Sigmoid colon (tissue), 7 donors: ENCODE data around the gene MOG. TPM values are rescaled to one million over a fixed set of nuclear protein-coding genes. Genes with fewer than 3 reads are reported as not detected.
"Not testable (repeated sequence)": the region's sequence is repeated elsewhere in the genome, so short reads cannot be mapped to it uniquely, and the experiment has no call there.

Experiments used
- DNase-seq: peaks from one replicate; pipeline ENCODE4 v3.0.0-alpha.2; 2019
- H3K27ac ChIP-seq, 4 donors: fragments of 200-600 bp; sonication (generic); one replicate each; pipeline ENCODE4 v1.5.1; 2016 to 2019; ENCODE audit warnings: mild to moderate bottlenecking in 1 of 4
- H3K27me3 ChIP-seq, 3 donors: fragments of 200-600 bp; sonication (generic); one replicate each; pipeline ENCODE4 v1.5.1; 2019; ENCODE audit warnings: mild to moderate bottlenecking in 1 of 3
- H3K36me3 ChIP-seq, 4 donors: fragments of 200-600 bp; sonication (generic); one replicate each; pipeline ENCODE4 v1.5.1; 2016 to 2019
- H3K4me1 ChIP-seq, 4 donors: fragments of 200-600 bp; sonication (generic); one replicate each; pipeline ENCODE4 v1.5.1; 2017 to 2019
- H3K4me3 ChIP-seq, 4 donors: fragments of 200-600 bp; sonication (generic); one replicate each; pipeline ENCODE4 v1.5.1; 2017 to 2019; ENCODE audit warnings: mild to moderate bottlenecking in 2 of 4, moderate library complexity in 1 of 4
- H3K9me3 ChIP-seq, 4 donors: fragments of 200-600 bp in 3 of 4; sonication (generic) in 3 of 4; one replicate each; pipeline versions ENCODE4 v1.5.1 to v1.6.1; 2013 to 2019
- CTCF ChIP-seq, 4 experiments: fragments of 450-650 bp in 3 of 4; fragments of 200-600 bp in 1 of 4; IDR thresholded peaks; one replicate each; pipeline ENCODE4 v1.5.1; 2016 to 2019; ENCODE audit warnings: antibody characterized with exemption in 4 of 4, mild to moderate bottlenecking in 3 of 4, moderate library complexity in 2 of 4
- EP300 ChIP-seq, 4 donors: sonication (generic); formaldehyde crosslinking; IDR thresholded peaks; one replicate each; pipeline ENCODE4 v1.6.1; 2017; ENCODE audit warnings: antibody characterized with exemption in 4 of 4
- POLR2A ChIP-seq, 2 donors: fragments of 450-650 bp; IDR thresholded peaks; one replicate each; pipeline ENCODE4 v1.6.1; 2016; ENCODE audit warnings: antibody characterized with exemption in 2 of 2, mild to moderate bottlenecking in 2 of 2, moderate library complexity in 2 of 2
- POLR2AphosphoS5 ChIP-seq, 4 donors: sonication (generic); formaldehyde crosslinking; IDR thresholded peaks; one replicate each; pipeline ENCODE4 v1.6.1; 2017; ENCODE audit warnings: antibody characterized with exemption in 4 of 4
- WGBS, 2 donors: extraction: QIAGEN DNeasy Blood & Tissue Kit; methylation state at CpG; one replicate each; pipeline ENCODE4 v1.1.7; 2013; 5-methylcytosine and 5-hydroxymethylcytosine counted together
- intact Hi-C: fragments of 100-400 bp; cut with DNase I; formaldehyde crosslinking; loops from one replicate; pipeline ENCODE4 v1.15.1; 2023
- polyA plus RNA-seq, 3 donors: library from polyadenylated mRNA; stranded (reverse); fragments of 200-250 nt; gene quantifications; one replicate each; pipeline ENCODE4 v1.2.3, GENCODE V29; 2013
- total RNA-seq, 4 donors: library from RNA; depleted of rRNA; stranded (reverse); fragments of >200 nt; gene quantifications; one replicate each; pipeline ENCODE4 v1.1.0, GENCODE V29; 2016
- donor health status: healthy with polysubstance abuse.
- donor health status: Bipolar disorder and iron deficiency.
- donor health status: healthy.

MOG gene
- total and polyA plus RNA-seq, 7 donors: 0.22 TPM; not detected in 6

GRCh38 chr6:29653452-29654038 lies 3.3 kb upstream of the MOG start:
- TF ChIP-seq POLR2AphosphoS5 (IDR thresholded peaks at IDR 0.05): no peak
- peak in 3 of 4 experiments; percentile 28 to 79 (median 47) for TF ChIP-seq CTCF (IDR thresholded peaks at IDR 0.05)
- 11 to 12% methylated on average over 8 of the region's 8 CpGs for WGBS, 2 donors
- H3K27ac ChIP-seq: no peak overlapping the region
- no peak for DNase-seq
- H3K27me3 ChIP-seq: no peaks in the 10 kb centered on the region
- intact Hi-C loops: loop anchor here (5.0 kb wide), 1 partner anchor 99 kb away; no protein-coding TSS in a partner anchor
- H3K36me3 ChIP-seq: no peaks in the 10 kb centered on the region
- no peaks in the 10 kb centered on the region for H3K9me3 ChIP-seq
- H3K4me3 ChIP-seq: no peak overlapping the region
- peaks cover 0 to 13% (median 8%) of the 10 kb centered on the region in 4 donors for H3K4me1 ChIP-seq

- WGBS, 2 donors: 81% methylated on average over 6 of the region's 6 CpGs
- intact Hi-C loops: no loop called here
- peak overlapping the region in 1 of 4 donors; percentile 53 for H3K27ac ChIP-seq
Observed at GRCh38 chr6:29655658-29656057, 1.2 kb upstream of the MOG start.

GRCh38 chr6:29656157-29656556 lies 735 bp upstream of the MOG start:
- WGBS, 2 donors: 60 to 69% methylated on average over 2 of the region's 2 CpGs
- H3K9me3 ChIP-seq: no peaks in the 10 kb centered on the region

More at GRCh38 chr6:29655658-29656057, 1.2 kb upstream of the MOG start:
- H3K36me3 ChIP-seq: no peaks in the 10 kb centered on the region
- no peaks in the 10 kb centered on the region for H3K9me3 ChIP-seq
- no peak for DNase-seq
- peaks cover 0 to 7% (median 2%) of the 10 kb centered on the region in 4 donors for H3K4me1 ChIP-seq
- TF ChIP-seq EP300 (IDR thresholded peaks at IDR 0.05) (no peak), POLR2AphosphoS5 (IDR thresholded peaks at IDR 0.05) (no peak), CTCF (IDR thresholded peaks at IDR 0.05) (no peak), POLR2A (IDR thresholded peaks at IDR 0.05) (no peak)
- no peak overlapping the region for H3K4me3 ChIP-seq
- H3K27me3 ChIP-seq: peaks cover 0 to 1% (median 0%) of the 10 kb centered on the region in 3 donors

GRCh38 chr6:29661071-29661470 lies 4.2 kb downstream of the MOG start:
- H3K4me1 ChIP-seq: peaks cover 0 to 2% (median under 1%) of the 10 kb centered on the region in 4 donors
- no peaks in the 10 kb centered on the region for H3K36me3 ChIP-seq
- H3K27me3 ChIP-seq: peaks cover 6 to 47% (median 9%) of the 10 kb centered on the region in 3 donors
- intact Hi-C loops: no loop called here
- H3K27ac ChIP-seq: no peak overlapping the region
- H3K4me3 ChIP-seq: no peak overlapping the region
- 74 to 77% methylated on average over 3 of the region's 3 CpGs for WGBS, 2 donors
- TF ChIP-seq POLR2AphosphoS5 (IDR thresholded peaks at IDR 0.05) (no peak), EP300 (IDR thresholded peaks at IDR 0.05) (no peak), POLR2A (IDR thresholded peaks at IDR 0.05) (no peak)
- H3K9me3 ChIP-seq: no peaks in the 10 kb centered on the region
- no peak for DNase-seq

More at GRCh38 chr6:29656157-29656556, 735 bp upstream of the MOG start:
- peaks cover 0 to 7% (median 2%) of the 10 kb centered on the region in 4 donors for H3K4me1 ChIP-seq
- H3K36me3 ChIP-seq: no peaks in the 10 kb centered on the region
- peaks cover 0 to 6% (median 0%) of the 10 kb centered on the region in 3 donors for H3K27me3 ChIP-seq
- intact Hi-C loops: no loop called here
- no peak for TF ChIP-seq POLR2AphosphoS5 (IDR thresholded peaks at IDR 0.05)
- no peak for DNase-seq
- peak overlapping the region in 1 of 4 donors; percentile 53 for H3K27ac ChIP-seq
- no peak overlapping the region for H3K4me3 ChIP-seq

GRCh38 chr6:29661502-29662141 lies 4.7 kb downstream of the MOG start:
- H3K27ac ChIP-seq, H3K4me3 ChIP-seq, H3K4me1 ChIP-seq, H3K9me3 ChIP-seq, DNase-seq, intact Hi-C loops, H3K36me3 ChIP-seq: not testable (repeated sequence)
- WGBS, 2 donors: 49 to 63% methylated on average over 14 of the region's 14 CpGs
- H3K27me3 ChIP-seq: peaks cover 6 to 47% (median 9%) of the 10 kb centered on the region in 3 donors

GRCh38 chr6:29663300-29664042 lies 6.6 kb downstream of the MOG start:
- no peaks in the 10 kb centered on the region for H3K36me3 ChIP-seq
- no peak overlapping the region for H3K27ac ChIP-seq
- intact Hi-C loops: no loop called here
- no peak overlapping the region for H3K4me3 ChIP-seq
- H3K27me3 ChIP-seq: peaks cover 6 to 47% (median 9%) of the 10 kb centered on the region in 3 donors
- no peaks in the 10 kb centered on the region for H3K4me1 ChIP-seq
- no peak for TF ChIP-seq POLR2AphosphoS5 (IDR thresholded peaks at IDR 0.05)
- no peak for TF ChIP-seq POLR2A (IDR thresholded peaks at IDR 0.05)
- no peak for TF ChIP-seq CTCF (IDR thresholded peaks at IDR 0.05)
- TF ChIP-seq EP300 (IDR thresholded peaks at IDR 0.05): no peak
- no peak for DNase-seq
- H3K9me3 ChIP-seq: no peaks in the 10 kb centered on the region
- WGBS, 2 donors: 39 to 59% methylated on average over 5 of the region's 5 CpGs
